GM21367 (cell line): ENCODE measurements around the gene LRRFIP1.

Source experiments
- ATAC-seq: cut with Tn5 transposase; IDR thresholded peaks from one replicate; pipeline ENCODE4 v1.9.1; 2021; ENCODE audit not compliant: unreplicated experiment

The LRRFIP1 gene

GRCh38 chr2:237638176-237638575 lies 10.8 kb downstream of the LRRFIP1 start:
- no peak for ATAC-seq

DNA sequence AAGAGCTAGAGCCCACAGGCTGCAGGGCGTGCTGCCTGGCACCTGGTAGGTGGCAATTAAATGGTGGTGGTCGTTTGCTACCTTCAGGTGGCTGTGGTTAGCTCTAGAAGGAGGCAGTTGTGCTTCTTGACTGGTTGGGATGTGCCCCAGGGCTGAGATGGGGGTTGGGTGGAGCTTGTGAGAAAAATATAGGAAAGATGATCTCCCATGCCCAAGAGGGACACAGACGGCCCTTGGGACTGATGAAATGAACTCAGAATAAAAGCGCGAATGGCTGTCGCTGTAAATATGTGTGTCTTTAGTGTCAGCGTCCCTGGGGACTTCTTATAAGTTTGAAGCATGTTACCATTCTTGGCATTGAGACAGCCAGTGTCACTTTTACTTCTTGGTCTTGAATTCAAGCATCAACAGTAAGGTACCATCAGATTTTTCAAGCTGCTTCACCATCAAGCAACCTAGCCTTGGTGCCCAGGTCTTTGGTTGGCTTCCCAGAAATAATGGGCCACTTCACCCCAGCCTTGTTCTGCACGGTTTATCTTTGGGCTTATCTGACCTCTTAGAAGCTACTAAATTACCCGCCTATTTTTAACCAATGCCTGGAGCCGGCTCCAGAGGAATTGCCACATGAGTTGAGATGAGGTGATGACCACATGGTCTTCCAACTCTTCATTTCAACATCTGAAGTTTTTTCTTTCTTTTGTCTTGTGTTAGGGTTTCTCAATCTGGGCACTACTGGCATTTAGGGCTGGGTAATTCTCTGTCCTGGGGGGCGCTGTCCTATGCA lies 11.9 kb downstream of the LRRFIP1 start:
- no peak for ATAC-seq

- ATAC-seq: no peak
These were observed 12.4 kb downstream of the LRRFIP1 start for GRCh38 chr2:237639836-237640220.

DNA sequence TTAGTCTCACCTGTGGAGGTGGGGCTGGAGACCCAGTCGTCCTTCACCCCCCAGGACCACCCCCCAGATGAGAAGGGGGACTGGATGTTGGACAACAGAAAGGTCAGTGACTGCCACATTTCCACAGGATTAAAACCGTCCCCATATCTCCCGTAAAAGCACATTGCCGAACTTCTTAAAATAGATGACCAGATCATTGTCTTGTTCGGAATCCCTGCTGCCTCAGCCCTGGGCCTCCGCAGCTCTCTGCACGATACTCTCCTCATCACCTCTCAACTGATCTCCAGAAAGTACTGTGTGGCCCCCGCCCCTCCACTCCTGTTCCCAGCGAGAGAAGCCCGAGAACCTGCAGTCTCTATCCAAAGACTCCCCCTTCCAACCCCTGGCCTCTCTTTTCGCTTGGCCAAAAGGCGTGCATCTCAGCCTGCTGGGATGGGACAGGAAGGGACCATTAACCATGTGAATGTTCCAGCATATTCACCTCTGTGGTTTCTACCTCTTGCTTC lies 13.2 kb downstream of the LRRFIP1 start:
- no peak for ATAC-seq

DNA sequence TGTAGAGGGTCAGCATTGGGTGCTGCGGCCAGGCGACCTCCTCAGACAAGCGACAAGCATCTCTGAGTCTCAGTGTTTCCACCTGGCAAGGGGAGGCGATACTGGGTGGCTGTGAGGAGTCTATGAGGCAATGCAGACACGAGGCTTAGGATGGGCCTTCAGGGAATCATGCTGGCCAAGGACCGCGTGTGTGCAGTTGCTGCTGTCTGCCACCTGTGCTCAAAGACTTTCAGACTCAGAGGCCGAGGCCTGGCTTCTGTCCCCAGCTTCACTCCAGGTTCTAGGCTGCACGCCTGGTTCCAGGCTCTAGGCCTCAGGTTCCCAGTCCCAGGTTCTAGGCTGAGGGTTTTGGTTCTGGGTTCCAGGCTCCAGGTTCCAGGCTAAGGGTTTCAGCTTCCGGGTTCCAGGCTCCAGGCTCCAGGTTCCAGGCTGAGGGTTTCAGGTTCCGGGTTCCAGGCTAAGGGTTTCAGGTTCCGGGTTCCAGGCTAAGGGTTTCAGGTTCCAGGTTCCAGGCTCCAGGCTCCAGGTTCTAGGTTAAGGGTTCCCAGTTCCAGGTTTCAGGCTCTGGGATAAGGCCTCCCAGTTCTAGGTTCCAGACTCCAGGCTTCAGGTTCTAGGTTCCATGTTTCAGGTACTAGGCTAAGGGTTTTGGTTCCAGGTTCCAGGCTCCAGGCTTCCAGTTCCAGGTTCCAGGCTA lies 14.8 kb downstream of the LRRFIP1 start:
- ATAC-seq: no peak

- no peak for ATAC-seq
These were observed 15.7 kb downstream of the LRRFIP1 start for GRCh38 chr2:237643066-237643465.

- ATAC-seq: no peak
These were observed 16.4 kb downstream of the LRRFIP1 start for GRCh38 chr2:237643582-237644380.

DNA sequence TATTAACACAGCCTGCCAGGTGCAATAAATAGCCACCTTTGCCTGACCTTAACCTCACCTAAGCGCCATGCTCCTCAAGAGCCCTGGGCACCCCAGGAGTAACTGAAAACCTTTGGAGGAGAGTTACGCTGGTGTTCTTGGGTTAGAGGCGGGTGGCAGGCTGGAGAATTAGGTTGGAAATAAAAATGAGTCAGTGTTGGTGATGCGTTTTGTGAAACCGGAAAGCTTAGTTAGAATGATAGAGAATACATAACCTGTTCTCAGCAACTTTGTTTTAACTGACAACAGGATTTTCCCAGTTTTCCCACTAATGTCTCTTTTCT lies 17.0 kb downstream of the LRRFIP1 start:
- no peak for ATAC-seq

DNA sequence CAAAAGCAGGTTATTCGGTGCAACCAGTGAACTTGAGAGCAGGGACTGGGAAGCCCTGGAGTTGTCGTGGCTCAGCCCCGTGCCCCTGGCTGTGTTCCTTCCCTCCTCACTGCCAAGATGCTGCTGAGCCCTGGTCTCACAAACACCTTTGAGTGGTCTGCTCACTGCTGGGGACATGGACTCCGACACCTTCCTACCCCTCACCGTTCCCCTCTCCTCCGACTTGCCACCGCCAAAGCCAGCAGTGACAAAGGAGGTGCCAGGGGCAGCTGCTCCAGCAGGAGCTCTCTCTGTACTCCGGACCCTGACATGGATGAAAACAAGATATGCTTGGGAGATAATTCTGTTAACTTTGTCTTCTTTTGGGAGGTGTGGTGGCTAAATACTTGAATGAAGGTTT lies 17.9 kb downstream of the LRRFIP1 start:
- ATAC-seq: no peak

GRCh38 chr2:237647176-237648015 lies 20.0 kb downstream of the LRRFIP1 start:
- ATAC-seq: no peak

- ATAC-seq: no peak
These were observed 20.6 kb downstream of the LRRFIP1 start for GRCh38 chr2:237648016-237648381.

- no peak for ATAC-seq
These were observed 22.4 kb downstream of the LRRFIP1 start for GRCh38 chr2:237649541-237650454.

DNA sequence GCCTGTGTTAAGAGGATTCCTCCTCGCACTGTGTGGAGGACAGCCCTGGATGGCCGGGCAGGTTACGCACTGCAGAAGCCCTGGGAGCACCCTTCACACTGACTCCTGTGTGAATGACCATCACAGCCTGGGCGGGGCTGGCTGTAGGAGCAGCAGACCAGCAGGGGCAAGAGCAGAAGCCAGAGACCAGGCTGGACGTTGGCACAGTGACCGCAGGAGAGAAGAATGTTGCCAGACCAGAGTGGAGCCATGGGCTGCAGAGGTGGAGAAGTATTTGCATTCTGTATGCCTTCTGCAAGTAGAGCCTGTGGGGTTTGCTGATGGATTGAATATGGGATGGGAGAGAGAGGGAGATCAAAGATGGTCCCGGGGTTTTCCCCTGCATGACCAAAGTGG lies 23.1 kb downstream of the LRRFIP1 start:
- ATAC-seq: no peak

DNA sequence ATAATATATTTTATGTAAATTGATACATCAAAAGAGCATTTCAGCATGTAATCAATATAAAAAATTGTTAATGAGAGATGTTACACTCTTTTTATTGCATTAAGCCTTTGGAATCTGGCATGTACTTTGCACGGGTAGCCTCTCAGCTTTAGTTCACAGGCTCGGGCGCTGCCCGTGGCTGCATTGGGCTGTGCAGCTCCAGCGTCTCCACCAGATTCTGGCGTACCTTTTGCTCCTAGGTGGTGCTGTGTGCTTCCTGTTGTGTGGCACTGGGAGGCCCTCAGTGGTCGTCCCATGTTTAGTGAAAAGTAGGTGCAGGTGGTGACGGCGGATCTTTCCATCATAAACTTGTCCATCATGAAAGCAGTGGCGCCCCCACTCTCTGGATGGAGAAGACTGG lies 24.4 kb downstream of the LRRFIP1 start:
- ATAC-seq: no peak

DNA sequence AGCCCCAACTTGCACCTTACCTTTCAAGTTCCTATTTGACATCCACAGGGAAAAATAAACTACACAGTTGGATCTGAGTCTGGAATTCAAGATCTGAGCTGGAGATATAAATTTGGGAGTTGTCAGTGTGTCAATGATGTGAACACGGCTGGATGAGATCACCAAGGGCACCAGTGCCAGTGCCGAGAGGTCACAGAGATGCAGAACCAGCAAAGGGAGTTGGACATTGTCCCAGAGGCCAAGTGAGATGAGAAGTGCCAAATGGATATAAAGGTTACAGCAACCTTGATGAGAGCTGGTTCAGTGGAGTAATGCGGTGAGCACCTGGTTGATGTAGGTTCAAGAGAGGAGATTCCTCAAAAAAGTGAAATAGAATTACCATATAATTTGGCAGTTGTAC lies 24.8 kb downstream of the LRRFIP1 start:
- ATAC-seq: no peak

- ATAC-seq: no peak
These were observed 25.5 kb downstream of the LRRFIP1 start for GRCh38 chr2:237652854-237653253.

- no peak for ATAC-seq
These were observed 26.6 kb downstream of the LRRFIP1 start for GRCh38 chr2:237653776-237654558.

DNA sequence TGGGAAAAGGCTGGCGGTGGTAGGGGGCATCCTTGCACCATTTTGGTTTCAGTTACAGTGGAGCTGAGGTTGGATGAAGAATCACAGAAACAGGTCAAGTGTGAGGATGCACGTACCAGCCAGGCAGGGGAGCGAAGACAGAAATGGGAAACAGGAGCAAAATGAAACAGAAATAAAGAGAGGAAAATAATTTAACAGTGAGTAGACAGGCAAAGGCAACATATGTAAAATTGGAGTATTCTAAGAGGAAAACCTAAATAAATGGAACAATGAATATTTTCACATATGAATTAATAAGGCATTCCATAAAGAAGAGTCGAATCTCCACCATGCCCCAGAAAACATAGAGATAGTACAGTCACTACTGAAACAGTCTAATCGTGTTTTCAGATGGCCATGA lies 29.7 kb downstream of the LRRFIP1 start:
- ATAC-seq: no peak

GRCh38 chr2:237660381-237660900 lies 33.1 kb downstream of the LRRFIP1 start:
- no peak for ATAC-seq
